ENCODE measurements around the gene FOXF1. TPM values are rescaled to one million over a fixed set of nuclear protein-coding genes. Genes with fewer than 3 reads are reported as not detected.
A peak's percentile ranks its signal among the peaks of the same experiment; 100 is the strongest.

The FOXF1 gene
- total RNA-seq, 2 donors from 2014 or later: 6.3 to 12.1 TPM

DNA sequence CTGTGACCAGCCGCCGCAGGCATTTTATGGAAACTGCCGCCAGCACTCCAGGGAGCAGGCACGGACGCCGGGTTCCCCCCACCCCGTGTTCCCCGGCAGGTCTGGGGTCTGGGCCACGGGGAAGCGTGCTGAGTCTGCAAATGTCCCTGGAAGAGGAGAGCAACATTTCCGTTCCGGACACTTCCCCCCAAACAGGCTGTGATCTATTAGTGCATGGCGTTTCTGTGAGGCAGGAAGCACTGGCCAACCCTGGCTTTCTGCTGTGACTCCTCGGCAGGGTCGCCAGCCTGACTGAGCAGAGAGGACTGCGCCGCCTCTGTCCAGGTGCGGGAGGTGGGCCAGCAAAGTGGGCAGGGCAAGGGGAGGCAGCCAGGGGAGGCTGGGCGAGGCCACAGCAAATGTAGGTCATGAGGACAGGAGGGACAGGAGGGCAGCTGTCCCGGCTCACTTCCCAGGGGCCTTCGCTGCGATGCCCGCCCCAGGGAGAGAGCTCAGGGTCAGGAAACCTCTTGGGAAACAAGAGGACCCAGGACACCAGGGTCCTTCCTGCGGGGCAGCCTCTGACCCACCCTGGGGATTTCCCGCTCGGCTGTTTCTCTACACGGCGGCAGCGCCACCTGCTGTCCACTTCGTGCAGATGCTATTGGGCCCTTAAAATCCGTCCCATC is 9.5 kb downstream of the FOXF1 start:
- Histone ChIP-seq H3K36me3 (no peaks in the 10 kb centered on the region), H3K4me1 (no peaks in the 10 kb centered on the region), H3K4me3 (no peak overlapping the region), H3K27me3 (peaks cover 30% of the 10 kb centered on the region), H3K9ac (ENCODE audit: low read depth in 2 of 2, low read length in 2 of 2) (peak overlapping the region; percentile 12 to 34), H3K9me3 (no peaks in the 10 kb centered on the region), H3K27ac (peak overlapping the region; percentile 18)
- peak; percentile 57 for DNase-seq
- TF ChIP-seq CTCF (IDR thresholded peaks at IDR 0.05): peak; percentile 90
- intact Hi-C loops (cut with DNase I): loop anchor here (2.0 to 10.0 kb wide), 3 partner anchors 325 to 695 kb away; no protein-coding TSS in a partner anchor

GRCh38 chr16:86520317-86521210 is 10.2 kb downstream of the FOXF1 start:
- H3K36me3 ChIP-seq: no peaks in the 10 kb centered on the region
- H3K4me3 ChIP-seq: no peak overlapping the region
- peak overlapping the region in 1 of 2 donors; percentile 34 for H3K9ac ChIP-seq (ENCODE audit: low read depth in 2 of 2, low read length in 2 of 2)
- H3K27me3 ChIP-seq: peaks cover 22% of the 10 kb centered on the region
- no peaks in the 10 kb centered on the region for H3K9me3 ChIP-seq
- H3K4me1 ChIP-seq: no peaks in the 10 kb centered on the region
- no peak for DNase-seq
- intact Hi-C loops (cut with DNase I): loop anchor here (2.0 to 10.0 kb wide), 2 partner anchors 448 to 696 kb away; no protein-coding TSS in a partner anchor
- H3K27ac ChIP-seq: no peak overlapping the region
- no peak for TF ChIP-seq CTCF (IDR thresholded peaks at IDR 0.05)

DNA sequence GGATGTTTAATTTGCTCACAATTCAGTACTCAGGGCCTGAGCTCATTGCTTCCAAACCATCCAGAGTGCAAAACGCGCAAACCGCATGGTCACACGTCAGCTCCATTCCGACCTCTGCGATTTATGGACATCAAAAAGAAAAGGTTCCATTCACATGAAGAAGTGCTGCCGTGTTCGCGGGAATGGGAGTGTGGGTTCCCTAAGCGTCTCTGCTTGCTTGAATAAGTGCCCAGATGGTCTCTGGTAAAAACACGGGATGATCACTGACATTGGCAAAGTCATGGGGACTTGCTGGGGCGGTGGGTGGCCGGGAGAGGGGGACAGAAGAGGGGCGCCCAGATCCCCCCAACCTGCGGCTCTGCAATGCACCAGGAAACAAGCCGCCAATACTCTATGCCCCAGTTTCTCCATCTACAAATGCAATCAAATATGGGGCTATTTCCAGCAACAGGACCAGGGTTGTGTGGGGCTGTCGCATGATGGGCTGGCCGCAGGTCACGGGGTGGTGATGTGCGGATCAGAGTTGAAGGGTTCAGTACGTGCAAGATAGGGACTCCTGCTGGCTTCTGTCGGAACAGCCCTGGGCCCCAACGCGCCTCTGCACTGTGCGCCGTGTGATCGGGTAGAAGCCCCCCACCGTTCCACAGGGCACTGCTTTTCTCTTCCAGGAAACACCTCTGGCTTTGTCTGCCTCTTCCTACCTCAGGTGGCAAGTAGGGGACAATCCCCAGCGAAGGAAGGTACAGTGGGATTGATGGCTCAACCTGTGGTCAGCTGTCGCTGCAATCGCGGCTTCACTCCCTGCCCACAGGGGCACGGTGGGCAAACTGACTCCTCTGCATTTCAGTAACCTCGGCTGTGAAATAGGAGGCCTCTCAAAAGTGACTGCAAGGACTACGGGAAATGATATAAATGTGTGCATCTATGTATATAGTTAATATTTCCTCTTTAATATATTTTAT is 11.2 kb downstream of the FOXF1 start:
- H3K9me3 ChIP-seq: no peaks in the 10 kb centered on the region
- no peak for DNase-seq
- no peak overlapping the region for H3K9ac ChIP-seq (ENCODE audit: low read depth in 2 of 2, low read length in 2 of 2)
- intact Hi-C loops (cut with DNase I): loop anchor here (2.0 to 10.0 kb wide), 2 partner anchors 449 to 697 kb away; no protein-coding TSS in a partner anchor
- H3K36me3 ChIP-seq: no peaks in the 10 kb centered on the region
- peaks cover 12% of the 10 kb centered on the region for H3K27me3 ChIP-seq
- H3K27ac ChIP-seq: no peak overlapping the region
- H3K4me1 ChIP-seq: no peaks in the 10 kb centered on the region
- H3K4me3 ChIP-seq: no peak overlapping the region
- no peak for TF ChIP-seq CTCF (IDR thresholded peaks at IDR 0.05)

DNA sequence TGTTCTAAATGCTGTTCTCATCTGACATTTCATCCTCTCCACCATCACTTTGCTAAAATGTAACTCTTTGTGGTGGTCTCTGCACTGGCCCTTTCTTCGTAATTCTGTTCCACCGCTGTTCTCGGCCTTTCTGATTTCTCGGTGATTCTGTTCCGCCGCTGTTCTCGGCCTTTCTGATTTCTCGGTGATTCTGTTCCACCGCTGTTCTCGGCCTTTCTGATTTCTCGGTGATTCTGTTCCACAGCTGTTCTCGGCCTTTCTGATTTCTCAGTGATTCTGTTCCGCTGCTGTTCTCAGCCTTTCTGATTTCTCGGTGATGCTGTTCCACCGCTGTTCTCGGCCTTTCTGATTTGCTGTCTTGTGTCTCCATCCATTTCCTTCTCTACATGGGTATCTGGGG is 12.3 kb downstream of the FOXF1 start:
- Histone ChIP-seq H3K9ac (ENCODE audit: low read depth in 2 of 2, low read length in 2 of 2) (no peak overlapping the region), H3K27me3 (peaks cover 1% of the 10 kb centered on the region), H3K27ac (no peak overlapping the region), H3K9me3 (no peaks in the 10 kb centered on the region), H3K4me1 (no peaks in the 10 kb centered on the region), H3K4me3 (no peak overlapping the region), H3K36me3 (no peaks in the 10 kb centered on the region)
- DNase-seq: no peak
- TF ChIP-seq CTCF (IDR thresholded peaks at IDR 0.05): no peak
- intact Hi-C loops (cut with DNase I): loop anchor here (10.0 kb wide), 1 partner anchor 698 kb away; no protein-coding TSS in a partner anchor
